K562 (cell line): ENCODE results near the gene MPI. TPM values are rescaled to one million over a fixed set of nuclear protein-coding genes. Genes with fewer than 3 reads are reported as not detected.
A peak's percentile ranks its signal among the peaks of the same experiment; 100 is the strongest.

Experiments
- CBX5 ChIP-seq: IDR thresholded peaks from 2 replicates; pipeline ENCODE4 v1.6.1; 2014; ENCODE audit warnings: low read depth, borderline replicate concordance
- DMBX1 ChIP-seq: fragments of 250-450 bp; sonication (Bioruptor Pico); IDR thresholded peaks from 2 replicates; pipeline ENCODE4 v1.8.0; 2022; ENCODE audit warnings: inconsistent platforms, mild to moderate bottlenecking, moderate library complexity, borderline replicate concordance
- ESRRA ChIP-seq: fragments of 450-650 bp; IDR thresholded peaks from 2 replicates; pipeline ENCODE4 v1.6.1; 2014; ENCODE audit warnings: low read depth, mild to moderate bottlenecking, moderate library complexity, borderline replicate concordance
- GABPB1 ChIP-seq: sonication (generic); formaldehyde crosslinking; IDR thresholded peaks from 2 replicates; pipeline ENCODE4 v1.8.0; 2022; ENCODE audit warnings: mild to moderate bottlenecking, missing genetic modification reagents
- GMEB1 ChIP-seq: fragments of 250-450 bp; sonication (Bioruptor Pico); IDR thresholded peaks from 2 replicates; pipeline ENCODE4 v1.4.0; 2020; ENCODE audit warnings: mild to moderate bottlenecking
- HMBOX1 ChIP-seq: sonication (generic); IDR thresholded peaks from 2 replicates; pipeline ENCODE4 v1.6.1; 2016
- MTA3 ChIP-seq: fragments of 450-650 bp; formaldehyde crosslinking; IDR thresholded peaks from 2 replicates; pipeline ENCODE4 v1.6.1; 2017; ENCODE audit warnings: mild to moderate bottlenecking, borderline replicate concordance
- NRF1 ChIP-seq, 2 experiments: fragments of 450-650 bp; IDR thresholded peaks in 1 of 2; conservative IDR thresholded peaks in 1 of 2; 2 replicates each; pipeline ENCODE4 v1.6.1; 2014; ENCODE audit warnings: mild to moderate bottlenecking in 2 of 2
- PREB ChIP-seq: sonication (generic); formaldehyde crosslinking; IDR thresholded peaks from 2 replicates; pipeline ENCODE4 v1.8.1; 2023; ENCODE audit warnings: mild to moderate bottlenecking, missing genetic modification reagents
- RBM34 ChIP-seq: fragments of 200-400 bp; formaldehyde crosslinking; IDR thresholded peaks from 2 replicates; pipeline ENCODE4 v1.6.1; 2018; ENCODE audit warnings: low read length, borderline replicate concordance; ENCODE audit not compliant: insufficient read depth
- RFX1 ChIP-seq: fragments of 450-650 bp; IDR thresholded peaks from 2 replicates; pipeline ENCODE4 v1.6.1; 2016; ENCODE audit warnings: mild to moderate bottlenecking, moderate library complexity
- ZBTB7A ChIP-seq: IDR thresholded peaks from 2 replicates; pipeline ENCODE4 v1.6.1; 2011; ENCODE audit warnings: low read depth, mild to moderate bottlenecking, low read length, moderate library complexity, borderline replicate concordance; ENCODE audit not compliant: control insufficient read depth
- ZC3H4 ChIP-seq: sonication (generic); formaldehyde crosslinking; IDR thresholded peaks from 2 replicates; pipeline ENCODE4 v1.9.0; 2021; ENCODE audit warnings: missing genetic modification reagents, borderline replicate concordance
- ZFX ChIP-seq: sonication (generic); formaldehyde crosslinking; IDR thresholded peaks from 2 replicates; pipeline ENCODE4 v1.8.0; 2022; ENCODE audit warnings: mild to moderate bottlenecking, missing genetic modification reagents, moderate library complexity
- ZNF24 ChIP-seq: fragments of 450-650 bp; IDR thresholded peaks from 2 replicates; pipeline ENCODE4 v1.6.1; 2016
- ZNF324 ChIP-seq: fragments of 250-450 bp; sonication (Bioruptor Pico); IDR thresholded peaks from 2 replicates; pipeline ENCODE4 v1.4.0; 2020; ENCODE audit warnings: mild to moderate bottlenecking
- ZNF584 ChIP-seq: fragments of 200-800 bp; sonication (Bioruptor generic); IDR thresholded peaks from 2 replicates; pipeline ENCODE4 v1.6.1; 2016; ENCODE audit warnings: low read depth, mild to moderate bottlenecking, missing genetic modification characterization, missing compliant biosample characterization
- ZNF589 ChIP-seq: fragments of 200-800 bp; sonication (Bioruptor generic); IDR thresholded peaks from 2 replicates; pipeline ENCODE4 v1.6.1; 2016; ENCODE audit warnings: low read depth, missing genetic modification characterization, missing compliant biosample characterization
- ZNF609 ChIP-seq: sonication (generic); formaldehyde crosslinking; IDR thresholded peaks from 2 replicates; pipeline ENCODE4 v1.8.1; 2023; ENCODE audit warnings: missing genetic modification reagents, mild to moderate bottlenecking, borderline replicate concordance
- polyA plus RNA-seq, 8 experiments: library from polyadenylated mRNA; depleted of rRNA in 4 of 8; stranded (reverse) in 5 of 8; unstranded in 3 of 8; fragments of >200 nt; fragmentation: Nextera tagmentation in 2 of 8; fragmentation: Illumina TruSeq in 1 of 8; extraction: Ambion mirVana in 2 of 8; extraction: Trizol in 1 of 8; gene quantifications; 2 replicates each; pipeline versions ENCODE4 v1.2.1 to v1.2.3, GENCODE V29; 2011 to 2014; ENCODE audit warnings: inconsistent platforms in 1 of 8, missing spikeins in 1 of 8
- total RNA-seq, 7 experiments: library from RNA; depleted of rRNA in 6 of 7; stranded (reverse); fragments of >200 nt in 6 of 7; fragmentation: Illumina TruSeq in 2 of 7; extraction: Trizol in 2 of 7; gene quantifications; 2 replicates each; pipeline versions ENCODE4 v1.2.1 to v1.2.3, GENCODE V29; 2011 to 2021; ENCODE audit warnings: low replicate concordance in 1 of 7

The MPI gene
- total and polyA plus RNA-seq, 9 of the 15 experiments (the other 6 are each of a cell fraction or from before 2014, with no cell fraction given): 30.7 to 105 (median 40.5) TPM

- no peak for TF ChIP-seq RFX1
- peak in 1 of 2 experiments; percentile 84 for TF ChIP-seq NRF1 (conservative IDR thresholded peaks at IDR 0.05 in 1 of 2, IDR thresholded peaks at IDR 0.05 in 1 of 2)
- TF ChIP-seq GABPB1: peak; percentile 79
- 0 out of 2 replicates have a peak, but pooled peaks have one; percentile 72 for TF ChIP-seq RBM34
- peak; percentile 93 for TF ChIP-seq GMEB1 (CRISPR knock-in tag)
- peak; percentile 30; the same call in 1 of the 2 replicates for TF ChIP-seq ZNF24
- peak; percentile 99 for TF ChIP-seq MTA3
- TF ChIP-seq PREB (CRISPR knock-in tag): peak; percentile 85; the same call in 1 of the 2 replicates
- TF ChIP-seq HMBOX1: no peak
- TF ChIP-seq ZFX (CRISPR knock-in tag): peak; percentile 98
- no peak for TF ChIP-seq ZC3H4 (CRISPR knock-in tag)
- peak; percentile 61; the same call in 1 of the 2 replicates for TF ChIP-seq ZNF609 (CRISPR knock-in tag)
- peak; percentile 99 for TF ChIP-seq ESRRA
- TF ChIP-seq ZNF324 (CRISPR knock-in tag): no peak
- TF ChIP-seq ZBTB7A: peak; percentile 69
- TF ChIP-seq ZNF584 (CRISPR knock-in tag): no peak
- 0 out of 2 replicates have a peak, but pooled peaks have one; percentile 15 for TF ChIP-seq DMBX1 (CRISPR knock-in tag)
- no peak; the same call in 1 of the 2 replicates for TF ChIP-seq ZNF589 (CRISPR knock-in tag)
- TF ChIP-seq CBX5: no peak
Observed at GRCh38 chr15:74937590-74938371, 47.9 kb downstream of the MPI start, which contains the start of gene COX5A (continued).
